ENCODE data around the gene CELSR2.

Gene CELSR2

GRCh38 chr1:109282497-109282951 is 33.2 kb downstream of the CELSR2 start:
- H3K36me3 ChIP-seq (ENCODE audit: control insufficient read depth in 2 of 2, insufficient read depth in 1 of 2, low read length in 2 of 2) = peaks cover 8 to 40% of the 10 kb centered on the region in 2 experiments
- TF ChIP-seq PRDM4 (tag by site-specific recombination; IDR thresholded peaks at IDR 0.05) (0 out of 2 replicates have a peak, but pooled peaks have one; percentile 14), GLIS2 (tag by site-specific recombination; IDR thresholded peaks at IDR 0.05) (no peak), ZNF202 (tag by site-specific recombination; IDR thresholded peaks at IDR 0.05; ENCODE audit: borderline replicate concordance) (no peak), ZNF366 (tag by site-specific recombination; conservative IDR thresholded peaks at IDR 0.05) (peak; percentile 62), TCF7L2 (IDR thresholded peaks at IDR 0.05; ENCODE audit: borderline replicate concordance, low read depth, low read length) (no peak), ZNF530 (tag by site-specific recombination; IDR thresholded peaks at IDR 0.05; ENCODE audit: low read depth) (no peak), CTCF (tag by site-specific recombination; IDR thresholded peaks at IDR 0.05) (peak; percentile 78), ZNF16 (tag by site-specific recombination; IDR thresholded peaks at IDR 0.05; ENCODE audit: low read depth) (no peak), ZNF221 (tag by site-specific recombination; IDR thresholded peaks at IDR 0.05; ENCODE audit: borderline replicate concordance) (no peak), ZNF404 (tag by site-specific recombination; IDR thresholded peaks at IDR 0.05) (no peak), ZBTB17 (tag by site-specific recombination; IDR thresholded peaks at IDR 0.05) (no peak), ZNF394 (tag by site-specific recombination; IDR thresholded peaks at IDR 0.05; ENCODE audit: borderline replicate concordance) (peak; percentile 91; the same call in 1 of the 2 replicates), SP7 (tag by site-specific recombination; IDR thresholded peaks at IDR 0.05) (no peak), ZNF211 (tag by site-specific recombination; IDR thresholded peaks at IDR 0.05; ENCODE audit: low read depth) (no peak), ZNF248 (tag by site-specific recombination; IDR thresholded peaks at IDR 0.05) (no peak), ZBTB1 (tag by site-specific recombination; IDR thresholded peaks at IDR 0.05) (no peak), ZNF571 (tag by site-specific recombination; IDR thresholded peaks at IDR 0.05) (no peak), ZNF324 (tag by site-specific recombination; IDR thresholded peaks at IDR 0.05) (no peak), TRIM28 (IDR thresholded peaks at IDR 0.05; ENCODE audit: borderline replicate concordance, low read length) (0 out of 2 replicates have a peak, but pooled peaks have one; percentile 3), ZNF610 (tag by site-specific recombination; IDR thresholded peaks at IDR 0.05; ENCODE audit: borderline replicate concordance) (no peak), ZSCAN16 (tag by site-specific recombination; IDR thresholded peaks at IDR 0.05) (no peak), ZNF398 (tag by site-specific recombination; IDR thresholded peaks at IDR 0.05) (no peak)
- H3K9me3 ChIP-seq (ENCODE audit: control insufficient read depth, insufficient read depth, low read depth, low read length) = no peaks in the 10 kb centered on the region
- H3K4me3 ChIP-seq (ENCODE audit: low read depth, low read length) = peak overlapping the region; percentile 75
- ChIA-PET CTCF (interaction anchor here (0.7 to 2.3 kb wide), 11 partner anchors 20 to 327 kb away, joined by 3 to 17 read pairs (median 4); partner anchors contain the start of gene SORT1), POLR2A (interaction anchor here (0.6 to 1.9 kb wide), 19 partner anchors 10 to 248 kb away, joined by 3 to 15 read pairs (median 3); partner anchors contain the start of genes CELSR2, SARS1 and SORT1)
- peaks cover 3% of the 10 kb centered on the region for H3K4me1 ChIP-seq (ENCODE audit: control insufficient read depth, insufficient read depth, low read length)
- H3K27ac ChIP-seq (ENCODE audit: extremely low read depth, low read depth, low read length) = no peak overlapping the region; the same call in 1 of the 2 replicates
